HepG2 (cell line): ENCODE data around the gene SPHK2. TPM values are rescaled to one million over a fixed set of nuclear protein-coding genes. Genes with fewer than 3 reads are reported as not detected.

ENCODE experiments used
- AKNA ChIP-seq: sonication (generic); formaldehyde crosslinking; IDR thresholded peaks from 2 replicates; pipeline ENCODE4 v1.4.0; 2020; ENCODE audit warnings: missing genetic modification reagents, borderline replicate concordance
- ARID3A ChIP-seq: IDR thresholded peaks from 2 replicates; pipeline ENCODE4 v1.6.1; 2012; ENCODE audit warnings: low read depth, low read length, improper control_type of control experiment
- CBX5 ChIP-seq: sonication (generic); formaldehyde crosslinking; IDR thresholded peaks from 2 replicates; pipeline ENCODE4 v1.4.0; 2020; ENCODE audit warnings: missing genetic modification reagents, borderline replicate concordance
- MTA1 ChIP-seq: sonication (generic); formaldehyde crosslinking; IDR thresholded peaks from 2 replicates; pipeline ENCODE4 v1.4.0; 2020; ENCODE audit warnings: missing genetic modification reagents, mild to moderate bottlenecking, borderline replicate concordance
- NBN ChIP-seq: fragments of 450-650 bp; conservative IDR thresholded peaks from 2 replicates; pipeline ENCODE4 v1.6.1; 2017
- POLR2AphosphoS5 ChIP-seq: IDR thresholded peaks from 2 replicates; pipeline ENCODE4 v1.6.1; 2012; ENCODE audit warnings: low read depth, low read length
- SYNCRIP ChIP-seq: fragments of 200-400 bp; formaldehyde crosslinking; IDR thresholded peaks from 2 replicates; pipeline ENCODE4 v1.6.1; 2018; ENCODE audit warnings: mild to moderate bottlenecking, low read depth, low read length; ENCODE audit not compliant: insufficient read depth
- TEF ChIP-seq: sonication (generic); formaldehyde crosslinking; IDR thresholded peaks from 2 replicates; pipeline ENCODE4 v1.5.0; 2020; ENCODE audit warnings: missing genetic modification reagents
- ZBTB1 ChIP-seq: sonication (generic); formaldehyde crosslinking; IDR thresholded peaks from 2 replicates; pipeline ENCODE4 v1.4.0; 2020; ENCODE audit warnings: missing genetic modification reagents, borderline replicate concordance
- ZMYM2 ChIP-seq: sonication (generic); formaldehyde crosslinking; IDR thresholded peaks from 2 replicates; pipeline ENCODE4 v1.8.0; 2022; ENCODE audit warnings: mild to moderate bottlenecking, missing genetic modification reagents
- ZNF484 ChIP-seq: sonication (generic); formaldehyde crosslinking; IDR thresholded peaks from 2 replicates; pipeline ENCODE4 v1.5.1; 2020; ENCODE audit warnings: mild to moderate bottlenecking, low read depth, missing genetic modification reagents, borderline replicate concordance
- ZNF577 ChIP-seq: sonication (generic); formaldehyde crosslinking; IDR thresholded peaks from 2 replicates; pipeline ENCODE4 v1.4.0; 2020; ENCODE audit warnings: mild to moderate bottlenecking, low read depth, missing genetic modification reagents, borderline replicate concordance
- ZNF773 ChIP-seq: sonication (generic); formaldehyde crosslinking; IDR thresholded peaks from 2 replicates; pipeline ENCODE4 v1.4.0; 2020; ENCODE audit warnings: missing genetic modification reagents, borderline replicate concordance
- polyA plus RNA-seq, 8 experiments: library from polyadenylated mRNA; depleted of rRNA in 3 of 8; stranded (reverse) in 7 of 8; unstranded in 1 of 8; fragments of >200 nt; fragmentation: Illumina TruSeq in 4 of 8; extraction: Trizol in 4 of 8; gene quantifications; 2 replicates each; pipeline versions ENCODE4 v1.2.1 to v1.2.3, GENCODE V29; 2011 to 2016; ENCODE audit warnings: low read depth in 4 of 8, missing spikeins in 1 of 8, mixed read lengths in 1 of 8; ENCODE audit not compliant: insufficient read depth in 1 of 8
- total RNA-seq, 5 experiments: library from RNA; depleted of rRNA; stranded (reverse); fragments of >200 nt; fragmentation: Illumina TruSeq; extraction: Trizol; gene quantifications; 2 replicates each; pipeline ENCODE4 v1.2.3, GENCODE V29; 2016; ENCODE audit warnings: low read depth in 1 of 5
- TF ChIP-seq, protein P1 (sequence below): sonication (generic); formaldehyde crosslinking; IDR thresholded peaks from 2 replicates; pipeline ENCODE4 v1.4.0; 2020; ENCODE audit warnings: missing genetic modification reagents
- TF ChIP-seq, protein P2 (sequence below), 2 experiments: fragments of 450-650 bp in 1 of 2; sonication (generic) in 1 of 2; formaldehyde crosslinking; IDR thresholded peaks; 2 replicates each; pipeline versions ENCODE4 v1.5.0 to v1.8.0; 2020 to 2022; ENCODE audit warnings: mild to moderate bottlenecking in 1 of 2, missing genetic modification reagents in 1 of 2

The SPHK2 gene
- total and polyA plus RNA-seq, 2 of the 13 experiments (the other 11 are each of a cell fraction or from before 2014, with no cell fraction given) = 2.9 to 14.4 TPM

- TF ChIP-seq, protein P1, sequence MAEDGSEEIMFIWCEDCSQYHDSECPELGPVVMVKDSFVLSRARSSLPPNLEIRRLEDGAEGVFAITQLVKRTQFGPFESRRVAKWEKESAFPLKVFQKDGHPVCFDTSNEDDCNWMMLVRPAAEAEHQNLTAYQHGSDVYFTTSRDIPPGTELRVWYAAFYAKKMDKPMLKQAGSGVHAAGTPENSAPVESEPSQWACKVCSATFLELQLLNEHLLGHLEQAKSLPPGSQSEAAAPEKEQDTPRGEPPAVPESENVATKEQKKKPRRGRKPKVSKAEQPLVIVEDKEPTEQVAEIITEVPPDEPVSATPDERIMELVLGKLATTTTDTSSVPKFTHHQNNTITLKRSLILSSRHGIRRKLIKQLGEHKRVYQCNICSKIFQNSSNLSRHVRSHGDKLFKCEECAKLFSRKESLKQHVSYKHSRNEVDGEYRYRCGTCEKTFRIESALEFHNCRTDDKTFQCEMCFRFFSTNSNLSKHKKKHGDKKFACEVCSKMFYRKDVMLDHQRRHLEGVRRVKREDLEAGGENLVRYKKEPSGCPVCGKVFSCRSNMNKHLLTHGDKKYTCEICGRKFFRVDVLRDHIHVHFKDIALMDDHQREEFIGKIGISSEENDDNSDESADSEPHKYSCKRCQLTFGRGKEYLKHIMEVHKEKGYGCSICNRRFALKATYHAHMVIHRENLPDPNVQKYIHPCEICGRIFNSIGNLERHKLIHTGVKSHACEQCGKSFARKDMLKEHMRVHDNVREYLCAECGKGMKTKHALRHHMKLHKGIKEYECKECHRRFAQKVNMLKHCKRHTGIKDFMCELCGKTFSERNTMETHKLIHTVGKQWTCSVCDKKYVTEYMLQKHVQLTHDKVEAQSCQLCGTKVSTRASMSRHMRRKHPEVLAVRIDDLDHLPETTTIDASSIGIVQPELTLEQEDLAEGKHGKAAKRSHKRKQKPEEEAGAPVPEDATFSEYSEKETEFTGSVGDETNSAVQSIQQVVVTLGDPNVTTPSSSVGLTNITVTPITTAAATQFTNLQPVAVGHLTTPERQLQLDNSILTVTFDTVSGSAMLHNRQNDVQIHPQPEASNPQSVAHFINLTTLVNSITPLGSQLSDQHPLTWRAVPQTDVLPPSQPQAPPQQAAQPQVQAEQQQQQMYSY (CRISPR knock-in tag) = no peak
- no peak for TF ChIP-seq ZNF773
- 0 out of 2 replicates have a peak, but pooled peaks have one; percentile 27 for TF ChIP-seq ZNF484 (CRISPR knock-in tag)
- TF ChIP-seq CBX5 (CRISPR knock-in tag) = no peak
- no peak for TF ChIP-seq SYNCRIP
- TF ChIP-seq ZBTB1 = no peak
- no peak for TF ChIP-seq NBN
- no peak for TF ChIP-seq AKNA
- no peak for TF ChIP-seq ARID3A
- TF ChIP-seq ZMYM2 = no peak
- TF ChIP-seq, protein P2, sequence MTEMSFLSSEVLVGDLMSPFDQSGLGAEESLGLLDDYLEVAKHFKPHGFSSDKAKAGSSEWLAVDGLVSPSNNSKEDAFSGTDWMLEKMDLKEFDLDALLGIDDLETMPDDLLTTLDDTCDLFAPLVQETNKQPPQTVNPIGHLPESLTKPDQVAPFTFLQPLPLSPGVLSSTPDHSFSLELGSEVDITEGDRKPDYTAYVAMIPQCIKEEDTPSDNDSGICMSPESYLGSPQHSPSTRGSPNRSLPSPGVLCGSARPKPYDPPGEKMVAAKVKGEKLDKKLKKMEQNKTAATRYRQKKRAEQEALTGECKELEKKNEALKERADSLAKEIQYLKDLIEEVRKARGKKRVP (CRISPR knock-in tag; IDR thresholded peaks at IDR 0.05) = no peak
- TF ChIP-seq ZNF577 (CRISPR knock-in tag) = no peak
- no peak for TF ChIP-seq POLR2AphosphoS5
- no peak for TF ChIP-seq MTA1 (CRISPR knock-in tag)
- TF ChIP-seq TEF = no peak
Observed at GRCh38 chr19:48636859-48637448, 17.6 kb downstream of the SPHK2 start, which contains the start of gene DBP (continued).
